ENCODE data around the gene FAM222A.

FAM222A gene

DNA sequence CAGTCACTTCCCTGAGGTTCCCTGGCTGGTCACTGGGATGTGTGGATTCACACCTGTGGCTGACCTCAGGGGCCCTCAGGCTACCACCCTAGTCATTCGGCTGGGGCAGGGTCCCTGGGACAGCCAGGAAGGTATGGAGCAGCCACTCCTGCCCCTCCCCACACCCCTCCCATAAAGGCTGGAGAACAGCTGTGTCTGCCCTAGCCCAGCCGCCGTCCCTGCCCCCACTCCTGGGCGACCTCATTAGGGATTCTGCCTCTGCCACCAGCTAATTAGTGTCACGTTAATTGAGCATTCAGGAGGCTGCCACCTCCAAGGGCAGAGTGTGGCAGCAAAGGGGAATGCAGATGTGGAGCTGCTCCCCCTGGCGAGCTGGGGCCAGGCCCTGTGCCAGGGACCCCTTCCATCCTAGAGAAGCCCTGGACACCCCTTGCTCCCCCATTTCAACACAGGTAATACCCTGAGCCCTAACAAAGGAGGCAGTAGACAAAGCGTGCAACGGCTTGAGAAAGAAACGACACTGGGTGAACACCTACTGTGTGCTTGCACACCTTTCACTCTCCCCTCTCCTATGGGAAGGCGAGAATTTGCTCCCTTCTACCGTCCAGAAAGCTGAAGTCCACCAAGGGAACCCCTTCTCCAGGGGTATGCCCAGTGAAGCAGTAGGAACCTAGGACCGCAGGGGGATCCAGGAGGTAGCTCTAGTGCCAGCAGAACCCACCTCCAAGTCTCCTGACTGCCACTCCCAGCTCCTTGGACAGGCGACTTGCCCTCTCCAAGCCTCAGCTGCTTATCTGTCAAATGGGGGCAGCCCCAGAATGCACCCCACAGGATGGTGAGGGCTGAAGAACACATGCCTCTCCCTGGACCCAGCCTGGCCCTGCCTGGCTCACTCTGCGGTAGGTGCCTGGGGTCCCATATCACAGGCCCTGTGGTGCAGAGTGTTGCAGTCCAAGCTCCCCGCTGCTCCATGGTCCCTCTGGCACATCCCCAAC is 45.1 kb downstream of the FAM222A start:
- DNase-seq (ENCODE audit: low read depth in 2 of 2): no peak

DNA sequence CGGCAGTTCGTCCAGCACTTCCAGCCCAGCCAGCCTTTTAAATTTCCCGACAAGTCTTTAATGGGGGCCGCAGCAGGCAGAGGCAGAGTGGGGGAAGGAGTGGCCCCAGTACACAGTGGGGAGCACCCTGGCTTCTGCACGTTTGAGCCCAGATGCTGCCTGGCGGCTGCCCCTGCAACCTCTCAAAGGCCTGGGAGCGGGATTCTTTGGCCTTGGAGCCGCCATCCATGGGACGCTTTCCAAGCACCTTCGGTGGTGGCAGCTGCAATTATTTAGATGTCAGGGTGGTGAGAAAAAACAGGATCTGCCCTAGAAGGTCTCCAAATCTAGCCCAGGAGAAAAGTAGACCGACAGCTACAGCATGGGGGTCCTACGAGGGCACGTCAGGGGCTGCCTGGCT is 46.0 kb downstream of the FAM222A start:
- DNase-seq (ENCODE audit: low read depth in 2 of 2): no peak

DNA sequence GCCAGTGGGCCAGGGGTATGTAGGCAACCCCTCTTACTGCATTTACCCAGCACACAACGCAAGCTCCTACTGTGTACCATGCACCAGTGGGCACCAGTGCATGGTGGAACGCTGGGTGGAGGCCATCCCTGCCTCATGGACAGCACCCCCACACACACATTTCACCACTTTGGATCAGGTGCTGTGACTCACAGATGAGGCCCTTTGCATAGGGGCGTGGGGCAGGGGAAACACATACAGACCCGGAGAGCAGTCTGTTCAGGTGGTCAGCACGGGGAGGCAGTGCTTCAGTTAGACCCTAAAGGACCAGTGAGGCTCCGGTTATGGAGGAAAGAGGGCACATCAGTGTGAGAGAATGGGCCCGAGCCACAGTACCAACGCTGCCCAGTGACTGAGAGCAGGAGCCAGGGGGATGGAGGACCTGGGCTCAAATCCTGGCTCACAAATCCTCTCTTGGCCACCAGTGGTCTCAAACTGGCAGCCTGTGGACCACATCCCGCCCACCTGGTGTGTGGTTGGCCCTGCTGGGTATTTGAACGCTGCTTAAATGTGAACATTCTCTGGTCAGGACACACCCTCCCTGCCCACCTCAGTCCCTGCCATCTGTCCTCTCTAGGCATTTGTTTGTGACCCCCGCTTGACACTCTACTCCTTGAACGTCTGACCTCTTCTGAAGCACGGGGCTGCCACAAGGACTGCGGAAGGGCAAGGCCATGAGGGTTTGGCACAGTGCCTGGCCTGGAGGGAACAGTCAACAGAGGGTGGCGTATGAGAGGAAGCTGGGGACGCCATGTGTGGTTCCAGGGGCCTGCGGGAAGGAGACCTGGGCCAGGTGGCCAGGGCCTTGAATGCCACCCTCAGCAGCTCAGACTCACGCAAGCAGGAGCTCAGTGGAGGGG is 46.7 kb downstream of the FAM222A start:
- no peak for DNase-seq (ENCODE audit: low read depth in 2 of 2)

DNA sequence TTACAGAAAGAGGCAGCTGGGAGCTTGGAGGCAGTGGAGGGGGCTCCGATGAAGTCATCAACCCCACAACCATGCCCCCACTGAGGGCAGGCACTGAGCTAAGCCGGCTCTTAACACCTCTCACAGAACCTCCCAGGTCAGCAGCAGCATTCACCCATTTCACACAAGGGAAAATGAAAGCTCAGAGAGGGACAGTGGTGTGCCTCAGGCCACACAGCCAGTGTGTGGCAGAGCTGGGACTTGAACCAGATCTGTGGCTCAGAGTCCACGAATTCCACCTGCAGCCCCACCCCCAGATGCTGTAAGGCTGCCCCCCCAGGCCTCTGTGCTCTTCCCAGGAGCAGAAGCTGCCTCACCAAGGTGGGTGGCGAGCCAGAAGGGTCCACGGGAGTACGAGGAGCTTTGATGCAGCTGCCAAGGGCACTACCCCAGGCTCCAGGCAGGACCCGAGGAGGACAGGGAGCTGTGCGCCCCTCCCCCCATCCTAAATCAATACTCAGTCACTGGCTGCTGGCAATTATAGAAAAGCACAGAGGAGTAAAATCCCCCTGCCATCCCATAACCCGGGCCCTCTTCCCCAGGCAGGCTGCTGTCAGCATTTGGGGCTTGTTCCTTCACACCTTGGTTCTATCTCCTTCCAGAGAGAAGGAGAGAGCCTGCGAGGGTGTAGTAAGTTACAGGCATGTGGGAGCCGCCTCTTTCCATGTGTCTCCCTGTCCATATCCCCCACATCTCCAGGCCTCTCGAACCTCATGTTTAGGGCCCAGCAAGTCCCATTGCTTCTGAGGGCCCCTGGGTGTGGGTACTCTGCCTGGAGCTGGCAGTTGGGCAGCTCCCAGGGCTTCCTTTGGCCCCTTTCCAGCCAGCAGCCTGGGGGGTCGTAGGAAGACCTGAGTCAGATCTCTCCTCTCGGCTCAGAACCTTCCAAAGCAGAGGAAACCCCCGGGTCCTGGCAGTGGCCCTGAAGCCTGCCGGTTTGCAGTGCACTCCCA is 47.6 kb downstream of the FAM222A start:
- no peak for DNase-seq (ENCODE audit: low read depth in 2 of 2)

DNA sequence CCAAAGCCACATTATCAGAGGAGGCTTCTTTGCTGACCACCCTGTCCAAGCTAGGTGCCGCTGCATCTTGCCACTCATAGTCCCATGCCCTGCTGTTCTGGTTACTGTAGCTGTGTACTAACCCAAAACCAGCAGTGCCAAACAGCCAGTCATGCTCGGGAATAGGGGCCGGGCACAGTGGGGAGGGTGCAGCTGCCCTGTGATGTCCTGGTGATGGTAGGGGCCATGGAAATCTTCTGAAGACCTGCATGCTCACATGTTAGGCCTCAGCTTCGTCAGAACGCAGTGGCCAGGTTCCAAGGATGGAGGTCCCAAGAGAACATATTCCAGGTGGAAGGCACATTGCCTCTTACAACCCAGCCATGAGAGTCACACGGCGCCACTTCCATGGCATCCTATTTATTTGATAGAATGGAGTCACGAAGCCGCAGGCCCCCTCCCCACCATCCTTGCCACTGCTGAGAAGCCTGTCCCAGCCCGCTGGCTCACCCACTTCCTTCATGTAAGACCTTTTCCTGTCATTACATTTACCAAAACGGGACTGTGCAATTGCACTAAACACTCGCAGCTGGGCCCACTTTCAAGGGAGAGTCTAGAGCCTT is 48.5 kb downstream of the FAM222A start:
- DNase-seq (ENCODE audit: low read depth in 2 of 2): no peak

DNA sequence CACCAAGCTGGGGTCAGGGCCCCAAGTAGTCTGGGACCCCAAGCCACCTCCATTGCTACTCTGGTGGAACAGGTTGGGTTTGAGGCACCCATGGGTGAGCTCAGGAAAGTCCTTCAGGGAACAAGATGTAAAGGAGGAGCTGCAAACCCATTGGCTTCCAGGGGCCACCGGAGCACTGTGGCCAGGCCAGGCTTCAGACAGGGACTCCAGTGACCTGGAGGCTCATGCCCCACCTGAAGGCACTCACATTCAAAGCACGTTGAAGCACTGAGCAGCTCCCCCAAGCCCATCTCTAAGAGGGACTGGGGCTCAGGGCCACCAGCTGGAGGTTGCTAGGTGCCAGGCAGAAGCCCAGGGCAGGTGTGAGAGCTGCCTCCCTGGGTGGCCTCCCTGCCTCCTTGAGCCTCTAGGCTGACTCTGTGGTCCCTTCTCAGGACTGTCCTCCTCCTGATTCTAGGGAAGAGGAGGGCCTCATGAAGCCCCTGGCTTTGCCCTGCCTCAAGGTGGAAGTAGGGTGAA is 49.1 kb downstream of the FAM222A start:
- no peak for DNase-seq (ENCODE audit: low read depth in 2 of 2)

DNA sequence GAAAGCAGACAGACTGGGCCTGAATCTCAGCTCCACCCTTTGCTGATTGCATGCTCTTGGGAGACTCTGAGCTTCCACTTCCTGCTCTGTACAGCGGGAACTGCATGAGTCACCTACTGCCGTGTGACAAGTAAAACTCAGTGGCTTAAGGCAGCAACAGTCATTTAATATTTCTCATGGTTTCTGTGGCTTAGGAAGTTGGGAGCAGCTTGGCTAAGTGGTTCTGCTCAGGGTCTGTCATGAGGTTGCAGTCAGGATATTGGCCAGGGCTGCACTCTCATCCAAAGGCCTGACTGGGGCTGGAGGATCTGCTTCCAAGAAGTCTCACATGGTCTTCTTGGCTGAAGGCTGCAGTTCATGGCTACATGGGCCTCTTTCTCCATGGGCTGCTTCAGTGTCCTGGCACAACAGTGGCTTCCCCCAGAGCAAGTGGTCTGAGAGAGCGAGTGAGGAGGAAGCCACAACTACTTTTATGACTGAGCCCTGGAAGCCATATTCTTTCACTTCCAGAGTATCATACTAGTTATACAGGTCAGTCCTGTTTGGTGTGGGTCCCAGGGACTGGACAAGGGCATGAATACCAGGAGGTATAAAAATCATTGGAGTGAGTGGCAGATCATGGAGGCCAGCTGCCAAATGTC is 49.7 kb downstream of the FAM222A start:
- no peak for DNase-seq (ENCODE audit: low read depth in 2 of 2)

DNA sequence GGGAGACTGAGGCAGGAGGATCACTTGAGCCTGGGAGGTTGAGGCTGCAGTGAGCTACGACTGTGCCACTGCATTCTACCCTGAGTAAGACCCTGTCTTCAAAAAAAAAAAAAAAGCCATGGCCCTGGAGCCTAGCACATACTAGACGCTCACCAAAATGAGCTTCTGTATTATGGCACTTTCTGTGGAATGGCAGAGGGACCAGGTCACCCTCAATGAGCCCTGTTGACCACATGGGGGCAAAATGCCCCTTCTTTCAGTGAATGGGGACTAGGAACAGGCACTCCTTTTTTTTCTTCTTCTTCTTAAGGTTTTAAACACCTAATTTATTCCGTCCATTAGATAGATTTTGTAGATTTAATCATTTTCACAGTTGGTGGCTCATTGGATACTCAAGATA is 50.5 kb downstream of the FAM222A start:
- DNase-seq (ENCODE audit: low read depth in 2 of 2): no peak

DNA sequence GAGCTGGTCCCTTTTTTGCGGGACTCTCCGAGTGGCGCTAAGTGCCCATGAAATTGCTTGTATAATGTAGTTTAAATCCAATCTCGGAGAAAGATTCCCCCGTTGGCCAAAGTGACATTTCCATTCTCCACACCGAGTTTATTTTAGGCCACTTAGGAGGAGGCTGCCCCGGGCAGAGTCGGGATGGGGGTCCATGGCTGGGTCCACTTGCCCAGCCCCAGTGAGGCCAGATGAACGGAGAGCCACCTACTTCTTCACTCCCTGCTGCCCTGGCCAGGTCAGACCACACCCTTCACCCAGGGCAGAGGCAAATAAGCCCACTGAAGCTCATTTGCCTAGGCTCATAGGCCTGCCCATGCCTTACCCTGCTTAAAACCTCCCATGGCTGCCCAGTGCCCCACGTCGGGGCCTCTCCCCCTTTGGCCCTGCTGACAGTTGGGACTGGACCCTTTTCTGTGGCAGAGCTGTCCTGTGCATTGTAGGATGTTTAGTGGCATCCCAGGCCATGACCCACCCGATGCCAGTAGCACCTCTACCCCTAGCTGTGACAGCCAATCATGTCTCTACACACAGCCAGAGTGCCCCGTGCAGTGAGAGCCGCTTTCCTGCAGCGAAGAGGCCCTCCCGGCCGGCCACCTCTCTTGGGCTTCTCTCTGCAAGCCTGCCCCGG is 51.3 kb downstream of the FAM222A start:
- DNase-seq (ENCODE audit: low read depth in 2 of 2): no peak

DNA sequence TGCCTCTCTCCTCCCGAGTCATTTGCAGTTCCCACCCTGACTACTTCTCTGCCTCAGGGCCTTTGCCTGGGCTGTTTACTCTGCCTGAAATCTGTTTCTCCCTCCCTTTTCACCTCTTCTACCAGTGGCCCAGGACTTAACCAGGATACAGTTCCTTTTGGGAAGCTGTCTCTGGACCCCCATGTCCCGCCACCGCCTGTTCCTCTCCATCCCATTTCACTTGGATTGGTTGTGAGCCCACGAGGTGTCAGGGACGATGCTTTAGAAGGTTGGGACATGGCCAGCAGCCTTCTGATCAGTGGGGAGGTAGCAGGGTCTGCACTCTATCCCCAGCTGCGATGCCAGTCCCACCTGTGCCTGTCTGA is 51.8 kb downstream of the FAM222A start:
- no peak for DNase-seq (ENCODE audit: low read depth in 2 of 2)

DNA sequence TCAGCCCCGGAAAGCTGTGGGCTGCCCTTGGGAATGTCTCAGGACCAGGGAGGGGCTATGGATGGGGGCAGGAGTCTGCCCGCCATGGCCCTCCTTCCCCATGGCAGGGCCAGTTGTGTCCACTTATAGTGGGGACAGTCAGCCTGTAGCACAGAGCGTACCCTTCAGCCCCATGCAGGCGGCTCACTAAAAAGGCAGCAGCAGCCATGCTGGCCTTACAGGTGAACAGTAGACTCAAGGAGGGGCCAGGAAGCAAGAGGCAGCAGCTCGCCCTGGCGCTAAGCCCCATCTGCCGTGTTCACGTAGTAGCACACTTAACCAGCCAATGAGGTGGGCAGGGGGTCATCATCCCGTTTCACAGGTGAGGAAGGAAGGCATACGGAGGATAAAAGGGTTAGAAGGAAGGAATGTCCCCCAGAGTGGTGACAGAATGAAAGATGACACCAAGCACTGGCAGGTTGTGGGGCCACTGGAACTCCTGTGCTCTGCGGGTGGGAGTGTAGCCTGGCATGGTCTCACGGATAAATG is 52.7 kb downstream of the FAM222A start:
- DNase-seq (ENCODE audit: low read depth in 2 of 2): no peak

DNA sequence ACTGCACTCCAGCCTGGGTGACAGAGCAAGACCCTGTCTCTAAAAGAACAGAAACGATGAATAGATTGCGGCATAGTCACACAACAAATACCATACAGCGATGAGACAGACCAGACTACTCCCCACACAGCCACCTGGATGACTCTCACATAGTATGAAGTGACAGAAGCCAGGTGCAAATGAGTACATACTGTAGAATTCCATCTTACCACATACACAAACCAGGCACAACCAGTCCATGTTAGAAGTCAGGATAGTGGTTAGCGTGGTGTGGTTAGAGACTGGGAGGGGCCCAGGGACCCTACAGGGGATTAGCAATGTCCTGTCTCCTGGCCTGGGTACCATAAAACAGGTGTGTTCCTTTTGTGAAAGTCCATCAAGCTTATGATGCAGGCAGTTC is 53.8 kb downstream of the FAM222A start:
- DNase-seq (ENCODE audit: low read depth in 2 of 2): no peak

DNA sequence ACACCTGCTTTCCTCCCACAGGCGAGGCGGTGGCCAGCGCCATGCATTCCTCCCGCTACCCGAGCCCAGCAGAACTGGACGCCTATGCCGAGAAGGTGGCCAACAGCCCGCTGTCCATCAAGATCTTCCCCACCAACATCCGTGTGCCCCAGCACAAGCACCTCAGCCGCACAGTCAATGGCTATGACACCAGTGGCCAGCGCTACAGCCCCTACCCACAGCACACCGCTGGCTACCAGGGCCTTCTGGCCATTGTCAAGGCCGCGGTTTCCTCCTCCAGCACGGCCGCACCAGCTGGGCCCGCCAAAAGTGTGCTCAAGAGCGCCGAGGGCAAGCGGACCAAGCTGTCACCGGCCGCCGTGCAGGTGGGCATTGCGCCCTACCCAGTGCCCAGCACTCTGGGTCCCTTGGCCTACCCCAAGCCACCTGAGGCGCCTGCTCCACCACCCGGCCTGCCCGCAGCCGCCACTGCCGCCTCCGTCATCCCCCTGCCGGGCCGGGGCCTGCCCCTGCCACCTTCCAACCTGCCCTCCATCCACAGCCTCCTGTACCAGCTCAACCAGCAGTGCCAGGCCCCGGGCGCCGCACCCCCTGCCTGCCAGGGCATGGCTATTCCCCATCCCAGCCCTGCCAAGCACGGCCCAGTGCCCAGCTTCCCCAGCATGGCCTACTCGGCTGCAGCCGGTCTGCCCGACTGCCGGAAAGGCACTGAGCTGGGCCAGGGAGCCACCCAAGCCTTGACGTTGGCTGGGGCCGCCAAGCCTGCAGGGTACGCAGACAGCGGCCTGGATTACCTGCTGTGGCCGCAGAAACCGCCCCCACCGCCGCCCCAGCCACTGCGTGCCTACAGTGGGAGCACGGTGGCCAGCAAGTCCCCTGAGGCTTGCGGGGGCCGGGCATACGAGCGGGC is 54.6 kb downstream of the FAM222A start:
- DNase-seq (ENCODE audit: low read depth in 2 of 2): no peak

DNA sequence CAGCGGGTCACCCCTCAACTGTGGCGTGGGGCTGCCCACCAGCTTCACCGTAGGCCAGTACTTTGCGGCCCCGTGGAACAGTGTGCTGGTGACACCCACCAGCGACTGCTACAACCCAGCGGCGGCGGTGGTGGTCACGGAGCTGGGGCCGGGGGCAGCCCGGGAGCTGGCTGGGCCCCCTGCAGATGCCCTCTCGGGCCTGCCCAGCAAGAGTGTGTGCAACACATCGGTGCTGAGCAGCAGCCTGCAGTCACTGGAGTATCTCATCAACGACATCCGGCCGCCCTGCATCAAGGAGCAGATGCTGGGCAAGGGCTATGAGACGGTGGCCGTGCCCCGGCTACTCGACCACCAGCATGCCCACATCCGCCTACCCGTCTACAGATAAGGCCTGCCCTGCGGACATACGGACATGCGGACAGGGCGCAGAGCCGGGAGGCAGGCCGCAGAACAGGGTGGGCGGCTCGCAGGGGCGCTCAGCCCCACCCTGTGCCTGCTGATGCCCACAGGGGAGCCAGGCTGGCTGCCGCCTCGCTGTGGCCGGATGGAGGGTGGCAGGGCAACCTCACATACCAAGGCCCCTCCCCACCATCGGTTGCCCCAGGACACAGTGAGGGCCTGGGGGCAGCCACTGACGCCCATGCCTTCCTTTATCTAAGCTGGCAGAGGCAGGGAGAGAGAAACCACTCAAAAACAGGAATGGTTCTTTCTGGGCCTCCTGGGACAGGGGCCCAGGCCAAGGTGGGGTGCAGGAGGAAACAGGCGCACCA is 55.5 kb downstream of the FAM222A start:
- no peak for DNase-seq (ENCODE audit: low read depth in 2 of 2)

DNA sequence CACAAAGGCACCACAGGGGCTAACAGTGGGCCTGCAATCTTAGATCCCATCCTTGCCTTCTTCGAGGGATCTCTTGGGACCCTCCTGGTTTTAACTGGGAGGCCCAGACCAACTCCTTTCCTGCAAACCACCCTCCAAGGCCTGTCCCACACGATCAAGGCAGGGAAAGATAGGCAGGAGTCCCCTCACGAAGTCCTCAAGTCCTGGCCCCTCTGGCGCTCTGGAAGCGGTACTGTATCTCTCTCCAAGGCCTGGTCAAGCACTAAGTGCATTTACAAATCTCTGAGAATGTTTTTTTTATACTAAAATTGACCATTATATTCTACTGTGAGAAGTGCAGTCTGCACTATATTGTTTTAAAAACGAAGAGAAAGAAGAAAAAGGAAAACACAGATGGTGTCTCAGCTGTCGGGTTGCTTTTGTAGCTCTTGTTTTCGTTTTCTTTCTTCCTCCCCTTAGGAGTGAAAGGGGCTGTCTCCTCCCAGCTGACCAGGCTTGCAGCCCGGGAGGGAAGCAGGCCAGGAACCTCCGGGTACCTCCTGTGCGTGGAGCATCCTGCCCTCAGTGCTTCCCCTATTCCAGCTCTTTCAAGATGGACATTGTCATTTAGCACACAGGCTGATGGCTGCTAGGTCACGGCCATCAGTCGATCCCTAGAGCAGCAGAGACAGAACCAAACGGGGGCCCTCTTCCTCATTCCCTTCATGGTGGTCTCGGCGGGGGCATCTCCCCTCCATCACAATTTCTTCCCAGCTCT is 56.7 kb downstream of the FAM222A start:
- DNase-seq (ENCODE audit: low read depth in 2 of 2): no peak

DNA sequence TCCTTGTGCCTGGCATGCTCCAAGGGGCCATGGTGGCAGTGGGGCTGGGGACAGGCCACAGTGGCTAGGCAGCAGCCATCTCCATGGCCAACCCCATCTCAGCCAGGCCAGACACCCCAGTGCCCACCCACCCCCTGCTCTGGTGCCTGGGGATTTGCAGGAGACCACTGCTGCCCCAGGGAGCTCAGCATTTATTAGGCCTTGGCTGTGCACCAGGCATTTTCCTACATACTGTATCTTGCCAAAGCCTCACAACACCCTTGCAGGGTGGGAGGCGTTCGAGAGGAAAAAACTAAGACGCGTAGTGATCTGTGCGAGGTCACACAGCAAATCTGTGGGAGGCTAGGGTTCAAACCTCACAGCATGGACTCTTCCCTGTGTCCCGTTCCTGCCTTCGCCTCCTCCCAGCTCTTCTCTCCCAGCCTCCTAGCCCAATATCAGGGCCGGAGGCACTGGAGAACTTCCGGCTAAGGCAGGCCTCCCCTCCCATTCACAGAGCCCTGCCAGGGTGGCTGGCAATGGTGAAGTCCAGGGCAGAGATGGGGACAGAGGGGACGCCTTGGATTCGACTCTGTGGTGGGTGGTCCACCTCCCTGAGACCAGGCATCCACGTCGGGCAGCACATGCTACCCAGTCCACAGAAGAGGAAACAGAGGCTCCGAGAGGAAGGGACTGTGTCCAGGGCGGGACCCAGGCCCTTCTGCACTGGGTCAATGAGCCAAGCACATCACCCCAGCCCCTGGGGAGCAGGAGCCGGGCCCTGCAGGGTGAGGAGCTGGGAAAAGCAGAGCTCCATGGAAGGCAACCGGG is 57.4 kb downstream of the FAM222A start:
- no peak for DNase-seq (ENCODE audit: low read depth in 2 of 2)

All from stimulated activated CD8-positive, alpha-beta memory T cell treated with anti-CD3 and anti-CD28 coated beads, Interleukin-7, amount 100 ng/mL, for 4 hours (primary cell).